Forelimb muscle (tissue), 1 donor: ENCODE data around the gene SCYGR3. TPM values are rescaled to one million over a fixed set of nuclear protein-coding genes. Genes with fewer than 3 reads are reported as not detected.

Source experiments
- DNase-seq: peaks from one replicate; pipeline ENCODE4 v3.0.0-alpha.2; 2013; ENCODE audit warnings: low read depth
- polyA plus RNA-seq: library from polyadenylated mRNA; unstranded; fragments of 120-200 nt; gene quantifications from one replicate; pipeline ENCODE4 v1.2.1, GENCODE V29; 2013; ENCODE audit not compliant: insufficient read length

Gene SCYGR3
- not detected for polyA plus RNA-seq

GRCh38 chr2:227614740-227615139, at the start of gene SCYGR3:
TSS of gene SCYGR3 (minus strand) at chr2:227614840. CDS start at chr2:227614840, 0 bp downstream.
- DNase-seq: no peak

- no peak for DNase-seq
These were observed 47.2 kb upstream of the SCYGR3 start for GRCh38 chr2:227661827-227662226.

- no peak for DNase-seq
These were observed 46.5 kb upstream of the SCYGR3 start for GRCh38 chr2:227661025-227661649.

- no peak for DNase-seq
These were observed 42.7 kb upstream of the SCYGR3 start for GRCh38 chr2:227657199-227657845.

- peak; percentile 1 for DNase-seq
These were observed 40.8 kb upstream of the SCYGR3 start for GRCh38 chr2:227655454-227655853.

GRCh38 chr2:227654426-227654825, 39.8 kb upstream of the SCYGR3 start:
- DNase-seq: no peak

GRCh38 chr2:227653419-227653818, 38.8 kb upstream of the SCYGR3 start:
- DNase-seq: no peak

GRCh38 chr2:227643990-227644551, 29.4 kb upstream of the SCYGR3 start:
- DNase-seq: no peak

GRCh38 chr2:227642656-227643055, 28.0 kb upstream of the SCYGR3 start:
- DNase-seq: no peak

- no peak for DNase-seq
These were observed 19.6 kb upstream of the SCYGR3 start for GRCh38 chr2:227634201-227634600.

- no peak for DNase-seq
These were observed 18.2 kb upstream of the SCYGR3 start for GRCh38 chr2:227632827-227633226.

- DNase-seq: no peak
These were observed 15.7 kb upstream of the SCYGR3 start for GRCh38 chr2:227630322-227630721.

- no peak for DNase-seq
These were observed 14.8 kb upstream of the SCYGR3 start for GRCh38 chr2:227629435-227629834.

GRCh38 chr2:227627769-227628168, 13.1 kb upstream of the SCYGR3 start:
- no peak for DNase-seq

- DNase-seq: no peak
These were observed 12.0 kb upstream of the SCYGR3 start for GRCh38 chr2:227626580-227627151.

- no peak for DNase-seq
These were observed 10.8 kb upstream of the SCYGR3 start for GRCh38 chr2:227625420-227625819.

GRCh38 chr2:227623226-227623625, 8.6 kb upstream of the SCYGR3 start:
- DNase-seq: no peak

GRCh38 chr2:227617316-227618230, 2.9 kb upstream of the SCYGR3 start, which contains the start of gene SCYGR4:
TSS of gene SCYGR4 (plus strand) at chr2:227617498. CDS start at chr2:227617498, 0 bp downstream.
- peak; percentile 65 for DNase-seq

GRCh38 chr2:227616631-227617030, 2.0 kb upstream of the SCYGR3 start:
- no peak for DNase-seq

GRCh38 chr2:227615906-227616305, 1.3 kb upstream of the SCYGR3 start:
- DNase-seq: no peak

GRCh38 chr2:227615181-227615580, 541 bp upstream of the SCYGR3 start:
- no peak for DNase-seq

- DNase-seq: no peak
These were observed 394 bp downstream of the SCYGR3 start for GRCh38 chr2:227614246-227614645.
